DMS79 (cell line): Measurements from ENCODE around the gene CMKLR1.

ENCODE experiments used
- DNase-seq: peaks from one replicate; lab custom pipeline; 2025; lab: John Stamatoyannopoulos, UW

Gene CMKLR1

GRCh38 chr12:108335349-108336119 is 3.6 kb downstream of the CMKLR1 start:
- DNase-seq: no peak

DNA sequence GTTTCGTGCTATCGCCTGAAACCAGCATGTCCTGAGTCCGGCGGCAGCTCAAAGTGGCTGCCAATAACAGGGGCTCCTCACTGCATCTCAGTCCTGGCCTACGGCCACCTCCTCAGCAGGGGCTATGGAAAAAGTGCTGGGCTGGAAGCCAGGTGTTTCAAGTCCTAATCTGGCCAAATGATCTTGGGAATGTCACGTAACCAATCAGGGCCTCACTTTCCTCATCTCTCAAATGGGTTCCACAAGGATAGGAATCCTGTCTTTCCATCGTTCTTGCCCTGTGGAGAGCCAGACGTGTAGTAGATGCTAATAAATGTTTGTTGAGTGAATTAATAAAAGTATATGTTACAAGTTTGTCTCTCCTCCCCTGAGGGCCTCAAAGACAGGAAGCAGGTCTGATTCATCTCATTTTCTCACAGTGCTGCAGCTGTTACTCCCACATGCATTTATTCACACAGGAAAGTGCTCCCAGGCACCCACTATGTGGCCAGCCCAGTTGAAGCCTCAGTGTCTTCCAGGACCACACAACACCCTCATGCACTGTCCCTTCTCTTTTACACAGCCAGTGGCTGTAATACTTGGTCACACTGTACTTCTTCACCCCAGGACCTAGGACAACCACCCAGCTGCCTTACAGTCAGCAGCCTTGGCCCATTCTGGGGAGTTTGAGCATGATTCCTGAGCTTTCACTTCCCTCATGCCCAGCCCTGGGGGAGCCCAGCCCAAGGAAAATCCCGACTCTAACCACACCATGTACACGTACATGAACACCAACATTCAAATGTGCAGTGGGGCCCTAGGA is 5.0 kb downstream of the CMKLR1 start:
- DNase-seq: no peak

GRCh38 chr12:108332791-108333382 is 6.2 kb downstream of the CMKLR1 start:
- DNase-seq: no peak

DNA sequence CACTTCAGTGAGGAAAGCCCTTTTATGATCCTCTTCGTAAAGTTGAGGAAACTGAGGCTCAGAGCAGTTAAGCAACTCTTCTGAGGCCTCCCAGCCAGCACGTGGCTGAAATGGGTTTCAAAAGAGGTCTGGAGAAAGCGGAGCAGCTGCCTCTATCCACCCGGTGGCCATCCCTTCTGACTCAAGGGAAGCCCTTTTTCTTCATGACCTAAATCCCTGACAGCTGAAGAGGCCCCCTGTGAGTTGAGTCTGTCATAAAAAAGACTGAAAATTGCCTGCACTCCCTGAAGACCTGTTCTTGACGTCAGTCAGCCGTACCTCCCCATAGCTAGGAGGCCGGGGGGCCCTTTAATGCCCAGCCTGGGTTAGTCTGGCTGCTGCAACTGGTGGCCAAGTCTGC is 10.7 kb downstream of the CMKLR1 start:
- DNase-seq: no peak

DNA sequence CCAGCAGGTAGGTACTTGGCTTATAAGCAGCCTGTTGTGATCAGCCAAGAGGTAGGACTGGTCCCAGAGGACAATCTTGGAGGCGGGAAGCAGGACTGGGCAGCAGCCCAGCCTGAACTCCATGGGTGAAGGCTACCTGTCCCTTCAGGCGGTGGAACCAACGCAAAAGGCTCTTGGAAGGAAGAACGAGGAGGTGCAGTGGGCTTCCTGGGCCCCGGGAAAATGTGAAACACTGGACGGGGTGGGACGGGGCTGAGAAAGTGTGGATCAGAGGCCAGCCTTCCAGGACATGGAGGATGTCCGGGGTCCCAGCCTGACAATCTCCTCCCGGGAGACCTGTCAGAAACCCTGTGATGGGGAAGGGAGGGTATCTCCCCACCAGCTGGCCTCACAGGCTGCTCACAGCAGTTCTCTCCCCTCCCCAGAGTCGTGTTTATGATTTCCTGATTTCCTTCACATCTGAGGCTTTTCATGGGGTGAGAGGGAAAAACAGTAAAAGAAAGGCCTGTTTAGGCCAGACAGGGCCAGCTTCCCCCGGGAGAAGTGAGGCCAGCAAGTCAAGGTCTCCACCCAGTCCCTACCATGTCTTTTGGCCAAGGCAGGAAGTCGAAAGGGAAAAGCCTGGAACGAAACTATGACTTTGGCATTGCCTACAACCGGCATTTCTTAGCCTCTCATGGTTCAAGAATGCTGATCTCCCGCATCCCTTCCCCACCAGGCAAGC is 11.3 kb downstream of the CMKLR1 start:
- no peak for DNase-seq

DNA sequence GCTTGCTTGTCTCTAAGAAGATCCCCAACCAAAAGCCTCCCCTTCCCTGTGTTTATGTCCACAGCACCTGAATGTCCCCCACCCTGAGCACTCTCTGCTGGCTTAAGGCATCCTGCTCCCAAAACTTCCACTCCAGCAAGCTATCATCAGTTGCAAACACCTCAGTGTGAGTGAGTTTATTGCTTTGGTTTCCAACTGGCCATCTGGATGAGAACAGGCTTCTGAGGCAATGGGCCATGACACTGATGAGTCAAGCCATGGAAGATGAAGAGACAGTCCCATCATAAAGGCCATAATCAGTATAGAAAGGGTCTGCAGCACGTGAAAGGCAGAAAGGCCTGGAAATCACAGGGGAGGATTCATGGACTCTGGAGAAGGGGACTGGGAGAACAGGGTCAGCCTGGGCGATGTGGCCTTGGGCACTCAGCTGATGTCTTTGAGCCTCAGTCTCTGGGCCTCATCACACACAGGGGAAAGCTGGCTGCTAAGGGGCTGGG is 12.8 kb downstream of the CMKLR1 start:
- no peak for DNase-seq

DNA sequence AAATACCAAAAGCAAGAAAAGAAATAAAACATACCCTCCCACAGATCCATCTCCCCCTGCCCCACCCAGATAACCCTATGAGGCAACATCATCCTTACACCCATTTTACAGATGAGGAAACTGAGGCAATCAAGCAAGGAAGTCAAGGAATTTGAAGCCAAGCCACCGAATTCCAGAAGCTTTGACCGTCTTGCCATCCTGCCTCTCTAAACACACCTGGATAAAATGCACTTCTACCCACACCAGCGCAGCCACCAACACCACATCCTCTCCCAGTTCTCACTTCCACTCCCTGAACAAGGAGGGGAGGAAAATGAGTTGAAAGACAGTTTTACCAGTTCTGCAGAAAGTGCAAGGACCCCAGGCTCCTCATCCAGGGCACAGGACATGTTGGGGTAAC is 13.6 kb downstream of the CMKLR1 start:
- DNase-seq: no peak

GRCh38 chr12:108325018-108325358 is 14.1 kb downstream of the CMKLR1 start:
- no peak for DNase-seq

DNA sequence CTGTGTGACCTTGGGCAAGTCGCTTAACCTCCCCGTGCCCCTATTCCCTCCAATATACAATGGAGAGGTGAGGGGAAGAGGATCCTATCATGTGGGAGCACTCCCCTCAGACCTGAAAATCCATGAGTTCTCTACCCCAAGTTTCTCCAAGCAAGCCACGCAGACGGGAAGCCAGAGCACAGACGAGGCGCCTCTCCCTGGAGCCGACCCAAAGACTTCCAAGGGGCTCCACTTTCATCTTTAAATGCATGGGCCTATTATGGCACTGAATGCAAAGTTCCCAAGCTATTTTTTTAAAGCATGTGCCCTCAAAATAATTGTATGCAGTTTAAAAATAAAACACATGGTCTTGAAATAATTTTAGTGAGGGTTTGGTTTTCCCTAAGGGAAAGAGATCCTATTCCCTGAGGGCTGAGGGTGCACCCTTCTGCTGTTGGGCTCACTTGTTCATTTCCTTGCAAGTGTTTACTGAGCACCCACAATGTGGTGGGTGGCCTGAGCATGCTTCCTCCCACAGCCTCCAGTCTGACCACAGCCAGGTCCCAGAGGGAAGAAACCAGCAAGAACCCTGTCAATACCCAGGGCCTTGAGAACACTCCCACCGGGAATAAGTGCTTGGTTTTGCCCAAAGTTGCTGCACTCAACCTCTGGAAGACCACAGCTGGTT is 14.6 kb downstream of the CMKLR1 start:
- no peak for DNase-seq

- DNase-seq: no peak
Observed at GRCh38 chr12:108323581-108323980, 15.5 kb downstream of the CMKLR1 start.

DNA sequence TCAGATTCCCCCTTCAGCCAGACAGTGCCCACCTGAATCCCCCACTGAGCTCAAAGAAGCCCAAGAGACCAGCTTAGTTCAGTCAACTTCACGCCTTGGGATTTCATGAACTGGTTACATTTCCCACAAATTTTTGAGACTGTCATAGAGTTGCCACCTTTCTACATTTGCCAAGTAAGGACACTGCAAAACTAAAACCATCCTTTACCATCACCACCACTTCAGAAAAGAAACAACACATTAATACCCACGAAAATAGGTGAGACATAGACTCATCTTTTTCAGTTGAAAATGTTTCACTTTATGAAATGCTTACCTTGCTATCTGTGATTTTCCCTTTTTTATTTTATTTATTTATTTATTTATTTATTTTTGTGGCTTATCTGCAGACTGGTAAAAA is 16.1 kb downstream of the CMKLR1 start:
- no peak for DNase-seq

- DNase-seq: no peak
Observed at GRCh38 chr12:108321688-108322087, 17.4 kb downstream of the CMKLR1 start.

DNA sequence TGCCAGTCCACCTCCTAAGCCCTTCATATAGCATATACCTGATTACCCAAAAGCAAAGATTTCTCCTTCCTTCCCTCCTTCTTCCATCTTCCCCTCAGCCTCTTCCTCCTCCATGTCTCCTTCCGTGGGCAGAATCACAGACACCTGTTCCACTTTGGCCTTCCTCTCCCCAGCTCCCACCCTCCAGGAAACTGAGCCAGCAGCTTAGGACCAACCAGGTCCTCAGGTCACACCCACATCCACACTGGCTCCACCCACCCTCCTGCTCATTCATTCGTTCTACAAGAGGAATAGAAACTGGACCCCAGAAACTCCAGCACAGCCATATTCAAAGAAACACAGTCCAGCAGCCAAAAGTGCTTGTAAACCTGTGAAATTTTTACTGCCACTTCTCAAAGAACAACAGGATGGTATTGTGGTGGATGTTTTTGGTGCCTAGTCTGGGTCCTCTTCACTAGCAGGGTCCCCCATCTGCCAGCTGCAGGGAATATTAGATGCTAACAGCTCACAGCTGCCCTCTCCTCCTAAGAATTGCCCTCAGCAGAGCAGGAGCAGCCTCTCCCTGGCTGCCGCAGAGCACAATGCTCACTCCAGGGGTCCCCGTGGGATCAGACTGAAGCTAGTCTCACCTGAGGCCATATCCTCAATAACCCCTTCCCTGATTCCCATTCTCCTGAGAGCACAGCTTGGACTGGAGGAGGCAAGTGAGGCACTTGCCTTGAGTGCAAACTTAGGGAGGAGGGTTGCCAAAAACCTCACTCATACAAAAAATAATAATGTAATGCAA is 18.4 kb downstream of the CMKLR1 start:
- DNase-seq: no peak

DNA sequence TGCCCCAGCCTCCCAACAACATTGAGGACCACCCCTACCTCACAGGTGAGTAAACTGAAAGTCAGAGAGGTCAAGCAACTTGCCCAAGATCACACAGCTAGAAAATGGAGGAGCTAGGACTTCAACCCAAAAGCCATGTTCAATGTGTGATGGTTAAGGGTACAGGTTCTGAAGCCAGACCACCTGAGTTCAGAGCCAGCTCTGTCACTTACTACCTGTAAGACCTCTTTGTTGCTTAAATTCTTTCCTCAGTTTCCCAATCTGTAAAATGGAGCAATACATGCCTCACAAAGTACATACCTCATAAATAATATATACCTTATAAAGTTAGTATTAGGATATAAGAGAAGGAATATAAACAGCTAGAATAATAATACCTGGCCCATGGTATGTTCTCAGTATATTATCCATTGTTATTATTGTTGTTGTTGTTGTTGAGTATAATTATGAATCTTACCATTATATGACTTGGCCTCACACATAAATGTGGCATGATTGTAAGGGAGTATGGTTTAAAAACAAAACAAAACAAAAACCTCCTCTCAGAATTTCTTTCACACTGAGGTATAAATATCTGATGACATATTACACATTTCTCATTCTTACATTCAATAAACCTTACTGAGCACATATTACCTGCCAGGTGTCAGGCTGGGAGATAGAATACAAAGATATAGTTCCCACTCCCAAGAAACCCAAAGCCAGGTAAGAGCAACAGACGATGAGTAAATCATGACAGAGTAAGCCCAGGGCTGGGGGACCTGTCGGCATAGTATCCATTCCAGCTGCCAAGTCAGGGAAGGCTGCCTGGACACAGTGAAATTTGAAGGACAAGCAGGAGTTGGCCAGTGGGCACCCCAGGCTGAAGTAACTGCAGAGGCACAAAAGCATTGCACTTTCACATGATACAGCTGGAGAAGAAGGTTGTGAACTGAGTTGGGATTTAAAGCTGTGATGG is 19.6 kb downstream of the CMKLR1 start:
- no peak for DNase-seq

DNA sequence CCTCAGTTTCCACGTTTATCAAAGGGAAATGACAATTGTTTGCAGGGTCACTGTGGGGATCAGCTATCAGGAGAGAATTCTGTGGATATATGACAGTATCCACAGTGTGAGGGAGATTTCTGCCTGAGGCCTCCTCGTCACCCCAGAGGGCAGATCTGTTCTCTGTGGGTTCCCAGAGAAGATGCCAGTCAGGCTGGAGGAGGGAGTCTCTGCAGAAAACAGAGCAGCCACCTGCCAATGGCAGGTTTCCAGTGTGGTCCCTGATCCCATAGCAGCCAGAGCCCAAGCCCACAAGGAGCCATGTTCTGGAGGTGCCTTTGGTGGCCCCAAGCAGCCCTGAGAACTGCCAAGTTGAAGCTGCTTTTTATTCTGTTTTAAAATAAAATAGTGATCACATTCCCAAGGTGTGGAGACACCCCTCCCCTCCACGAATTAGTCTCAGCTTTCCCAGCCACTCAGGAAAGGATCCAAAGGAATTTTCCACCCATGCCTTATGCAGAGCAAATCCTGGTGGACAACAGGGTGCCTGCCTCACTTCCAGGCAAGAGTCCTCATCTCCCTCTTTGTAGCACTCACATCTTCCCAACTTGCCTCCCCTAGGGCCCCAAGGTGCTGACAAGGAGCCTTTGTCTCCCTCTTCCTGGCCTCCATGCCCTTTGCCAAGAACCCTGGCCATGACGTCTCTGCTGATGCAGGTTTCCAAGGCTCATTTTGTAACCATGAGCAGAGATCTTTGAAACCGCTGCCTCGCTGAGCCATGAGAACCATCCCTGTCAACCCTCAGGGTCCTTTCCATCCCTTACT is 20.4 kb downstream of the CMKLR1 start:
- DNase-seq: no peak

DNA sequence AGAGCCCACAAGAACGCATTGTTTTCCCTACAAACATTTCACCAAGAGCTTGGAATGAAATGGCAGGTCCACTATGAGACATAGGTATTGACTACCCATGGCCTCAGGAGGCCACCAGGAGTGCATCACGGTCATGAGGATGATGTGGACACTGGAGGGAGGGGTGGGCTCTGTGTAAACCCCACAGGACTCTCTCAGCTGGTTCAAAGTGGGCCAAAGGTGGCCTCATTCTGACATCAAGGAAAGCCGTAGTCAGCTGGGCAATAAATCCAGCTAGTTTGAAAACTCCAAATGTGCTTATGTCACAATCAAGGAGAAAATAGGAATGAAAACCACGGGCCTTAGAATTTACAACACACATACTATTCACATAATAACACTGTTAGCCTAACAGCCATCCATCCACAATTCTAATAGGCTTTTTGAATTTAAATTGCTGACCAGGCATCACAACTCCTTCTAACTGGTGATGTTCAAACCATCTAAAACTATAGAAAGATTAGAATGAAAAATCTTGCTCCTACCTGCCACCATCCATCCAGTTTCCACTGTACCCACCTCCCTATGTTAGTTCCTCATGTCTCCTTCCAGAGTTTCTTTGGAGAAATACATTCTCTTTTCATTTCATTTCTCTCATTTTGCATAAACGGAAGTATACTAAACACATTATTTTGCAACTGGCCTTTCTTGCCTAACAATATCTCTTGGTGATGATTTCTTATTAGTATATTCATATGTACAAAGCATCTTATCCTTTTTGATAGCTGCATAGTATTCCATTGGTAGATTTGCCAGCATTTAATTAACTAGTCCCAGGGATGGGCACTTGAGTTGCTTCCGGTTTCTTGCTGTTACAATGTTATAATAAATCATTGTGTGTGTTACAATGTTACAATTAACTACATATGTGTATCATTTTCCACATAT is 21.5 kb downstream of the CMKLR1 start:
- DNase-seq: no peak

DNA sequence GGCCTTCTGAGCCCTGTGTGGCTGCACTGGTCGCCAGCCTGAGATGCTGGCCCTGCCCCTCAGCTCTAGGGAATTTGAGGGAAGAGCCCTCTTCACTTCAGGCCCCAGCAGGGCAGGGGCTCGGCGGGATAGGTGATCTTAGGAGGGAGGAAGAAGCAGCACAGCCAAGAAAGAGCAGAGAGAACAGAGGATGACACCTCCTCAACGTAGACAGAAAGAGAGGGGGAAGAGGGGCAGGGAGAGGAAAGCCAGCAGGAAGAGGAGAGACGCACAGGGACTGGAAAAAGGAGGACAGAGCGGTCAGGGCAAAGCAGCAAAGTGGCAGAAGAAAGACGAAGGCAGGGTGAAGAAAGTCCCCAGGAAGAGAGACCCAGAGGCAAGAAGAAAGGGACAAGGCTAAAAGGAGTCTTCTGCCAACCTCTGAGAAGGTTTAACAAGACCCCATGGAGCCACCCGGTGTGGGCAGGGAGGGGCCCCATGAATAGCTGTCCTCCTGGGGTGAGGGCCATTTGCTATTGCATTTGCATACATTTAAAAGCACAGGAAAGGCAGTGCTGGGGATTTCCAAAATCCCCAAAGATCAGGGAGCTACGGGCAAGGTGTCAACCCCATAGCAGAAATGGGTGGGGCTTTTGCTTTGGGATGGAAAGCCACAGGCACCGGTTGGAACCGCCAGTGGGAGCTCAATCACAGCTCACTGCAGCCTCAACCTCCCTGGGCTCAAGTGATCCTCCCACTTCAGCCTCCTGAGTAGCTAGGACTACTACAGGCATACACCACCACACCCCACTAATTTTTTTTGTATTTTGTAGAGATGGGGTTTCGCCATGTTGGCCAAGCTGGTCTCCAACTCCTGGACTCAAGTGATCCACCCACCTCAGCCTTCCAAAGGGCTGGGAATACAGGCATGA is 22.7 kb downstream of the CMKLR1 start:
- DNase-seq: no peak
